COLO668 (cell line): ENCODE data around the gene MNAT1.
A peak's percentile ranks its signal among the peaks of the same experiment; 100 is the strongest.

ENCODE experiments used
- DNase-seq: peaks from one replicate; lab custom pipeline; 2025; ENCODE audit not compliant: unreplicated experiment; lab: John Stamatoyannopoulos, UW

MNAT1 gene

GRCh38 chr14:60956632-60957031 is 222.1 kb downstream of the MNAT1 start:
- DNase-seq, result no peak

- no peak for DNase-seq
Measured at GRCh38 chr14:60958146-60958545, 223.6 kb downstream of the MNAT1 start.

GRCh38 chr14:60963761-60964160 is 229.2 kb downstream of the MNAT1 start:
- no peak for DNase-seq

GRCh38 chr14:60964904-60965303 is 230.3 kb downstream of the MNAT1 start:
- DNase-seq, result no peak

- no peak for DNase-seq
Measured at GRCh38 chr14:60965402-60965801, 230.8 kb downstream of the MNAT1 start.

- DNase-seq, result no peak
Measured at GRCh38 chr14:60968099-60968498, 233.5 kb downstream of the MNAT1 start.

- DNase-seq, result no peak
Measured at GRCh38 chr14:60968671-60969070, 234.1 kb downstream of the MNAT1 start.

GRCh38 chr14:60970146-60970545 is 235.6 kb downstream of the MNAT1 start:
- no peak for DNase-seq

GRCh38 chr14:60971271-60971670 is 236.7 kb downstream of the MNAT1 start:
- no peak for DNase-seq

GRCh38 chr14:60972295-60972694 is 237.7 kb downstream of the MNAT1 start:
- DNase-seq, result no peak

GRCh38 chr14:60973070-60973469 is 238.5 kb downstream of the MNAT1 start:
- no peak for DNase-seq

- DNase-seq, result no peak
Measured at GRCh38 chr14:60974090-60974651, 239.6 kb downstream of the MNAT1 start.

GRCh38 chr14:60975551-60975950 is 241.0 kb downstream of the MNAT1 start:
- DNase-seq, result no peak

- DNase-seq, result peak; percentile 38
Measured at GRCh38 chr14:60977847-60978246, 243.3 kb downstream of the MNAT1 start.

- DNase-seq, result peak; percentile 96
Measured at GRCh38 chr14:60980811-60981632, 246.5 kb downstream of the MNAT1 start, which contains the start of the genes SLC38A6 and TRMT5. Gene SLC38A6 (plus strand): TSS chr14:60981245. CDS start chr14:60981278, 33 bp downstream. Gene TRMT5 (minus strand): TSS chr14:60981079. CDS start chr14:60980973, 106 bp downstream.

- no peak for DNase-seq
Measured at GRCh38 chr14:60981633-60982455, 247.3 kb downstream of the MNAT1 start.

GRCh38 chr14:60984196-60984595 is 249.6 kb downstream of the MNAT1 start:
- DNase-seq, result no peak

- DNase-seq, result no peak
Measured at GRCh38 chr14:60986500-60986899, 251.9 kb downstream of the MNAT1 start.

- no peak for DNase-seq
Measured at GRCh38 chr14:60989599-60989998, 255.0 kb downstream of the MNAT1 start.

GRCh38 chr14:60998617-60999016 is 264.1 kb downstream of the MNAT1 start:
- no peak for DNase-seq

- DNase-seq, result no peak
Measured at GRCh38 chr14:60999536-60999935, 265.0 kb downstream of the MNAT1 start.

GRCh38 chr14:61003571-61003970 is 269.0 kb downstream of the MNAT1 start:
- no peak for DNase-seq
